T-helper 2 cell (primary cell): ENCODE data around the gene NCF1.
"Not testable (repeated sequence)": the region's sequence is repeated elsewhere in the genome, so short reads cannot be mapped to it uniquely, and the experiment has no call there.

ENCODE experiments used
- DNase-seq, 5 experiments: peaks; one replicate each; pipeline versions ENCODE4 v3.0.0 to v3.0.0-alpha.2; 2012 to 2022
- total RNA-seq, 2 donors: gene quantifications; one replicate each; lab custom pipeline; 2026; lab: John Stamatoyannopoulos, UW

Gene NCF1
- 0.62 to 0.74 reads per million in 2 donors for total RNA-seq

- DNase-seq, result not testable (repeated sequence)
Measured at GRCh38 chr7:74773760-74774750, at the start of gene NCF1. TSS of gene NCF1 (plus strand) at chr7:74774011. CDS start at chr7:74774032, 21 bp downstream.

DNA sequence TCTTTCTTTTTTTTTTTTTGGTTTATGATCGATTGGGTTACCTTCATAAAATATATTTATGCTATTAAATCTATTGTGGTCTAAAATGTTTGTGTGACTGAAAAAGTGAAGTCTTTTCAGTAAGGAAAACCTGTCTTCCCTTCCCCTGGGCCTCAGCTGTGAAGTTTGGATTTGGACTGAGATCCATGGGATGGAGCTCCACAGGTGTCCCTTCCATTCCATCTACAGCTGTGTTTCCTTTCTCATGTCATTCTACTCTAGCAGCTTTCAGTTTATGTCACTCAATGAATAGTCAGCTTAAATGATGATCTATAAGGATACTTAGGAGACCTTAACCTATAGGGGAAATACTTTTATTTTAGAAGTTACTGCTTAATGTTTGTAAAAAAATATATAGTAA is 48.0 kb upstream of the NCF1 start:
- no peak for DNase-seq

DNA sequence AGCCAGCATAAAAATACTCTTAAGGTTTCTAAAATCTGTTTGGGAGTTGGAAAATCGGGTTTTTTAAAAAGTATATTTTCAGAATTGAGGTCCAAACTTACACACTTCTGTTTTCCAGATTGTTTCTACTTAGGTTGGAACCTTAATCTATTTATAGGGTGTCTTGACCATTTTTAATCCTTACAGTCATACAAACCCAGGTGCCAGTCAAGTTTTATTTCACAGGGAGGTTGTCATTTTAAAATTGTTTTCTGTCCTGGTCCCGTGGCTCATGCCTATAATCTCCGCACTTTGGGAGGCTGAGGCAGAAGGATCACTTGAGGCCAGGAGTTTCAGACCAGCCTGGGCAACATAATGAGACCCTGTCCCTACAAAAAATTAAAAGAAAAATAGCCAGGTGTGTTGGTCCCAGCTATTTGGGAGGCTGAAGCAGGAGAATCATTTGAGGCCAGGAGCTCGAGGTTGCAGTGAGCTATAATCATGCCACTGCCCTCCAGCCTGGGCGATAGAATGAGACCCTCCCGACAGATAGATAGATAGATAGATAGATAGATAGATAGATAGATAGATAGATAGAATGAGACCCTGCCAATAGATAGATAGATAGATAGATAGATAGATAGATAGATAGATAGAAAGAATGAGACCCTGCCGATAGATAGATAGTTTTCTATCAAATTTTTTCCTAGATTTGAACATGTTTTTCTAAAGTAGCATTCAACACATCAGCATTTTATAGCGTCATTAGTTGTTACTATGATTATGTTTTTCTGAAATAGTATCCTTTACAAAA is 47.3 kb upstream of the NCF1 start:
- DNase-seq, result no peak

DNA sequence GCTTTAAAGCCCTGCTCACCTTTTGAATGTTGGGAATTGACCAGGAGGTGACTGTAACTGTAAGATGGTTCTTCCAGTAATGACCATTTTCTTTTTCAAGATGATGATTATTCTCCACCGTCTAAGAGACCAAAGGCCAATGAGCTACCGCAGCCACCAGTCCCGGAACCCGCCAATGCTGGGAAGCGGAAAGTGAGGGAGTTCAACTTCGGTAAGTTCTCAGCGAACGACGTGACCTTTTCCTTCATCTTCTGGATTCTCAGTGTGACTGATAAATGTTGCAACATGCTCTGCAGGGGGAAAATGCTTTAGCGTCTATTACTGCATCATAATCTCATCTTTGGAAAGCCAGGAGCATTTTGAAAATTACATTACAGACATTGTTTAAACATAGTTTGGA is 45.1 kb upstream of the NCF1 start:
- DNase-seq, result not testable (repeated sequence)

GRCh38 chr7:74730186-74730585 is 43.6 kb upstream of the NCF1 start:
- DNase-seq, result not testable (repeated sequence)

DNA sequence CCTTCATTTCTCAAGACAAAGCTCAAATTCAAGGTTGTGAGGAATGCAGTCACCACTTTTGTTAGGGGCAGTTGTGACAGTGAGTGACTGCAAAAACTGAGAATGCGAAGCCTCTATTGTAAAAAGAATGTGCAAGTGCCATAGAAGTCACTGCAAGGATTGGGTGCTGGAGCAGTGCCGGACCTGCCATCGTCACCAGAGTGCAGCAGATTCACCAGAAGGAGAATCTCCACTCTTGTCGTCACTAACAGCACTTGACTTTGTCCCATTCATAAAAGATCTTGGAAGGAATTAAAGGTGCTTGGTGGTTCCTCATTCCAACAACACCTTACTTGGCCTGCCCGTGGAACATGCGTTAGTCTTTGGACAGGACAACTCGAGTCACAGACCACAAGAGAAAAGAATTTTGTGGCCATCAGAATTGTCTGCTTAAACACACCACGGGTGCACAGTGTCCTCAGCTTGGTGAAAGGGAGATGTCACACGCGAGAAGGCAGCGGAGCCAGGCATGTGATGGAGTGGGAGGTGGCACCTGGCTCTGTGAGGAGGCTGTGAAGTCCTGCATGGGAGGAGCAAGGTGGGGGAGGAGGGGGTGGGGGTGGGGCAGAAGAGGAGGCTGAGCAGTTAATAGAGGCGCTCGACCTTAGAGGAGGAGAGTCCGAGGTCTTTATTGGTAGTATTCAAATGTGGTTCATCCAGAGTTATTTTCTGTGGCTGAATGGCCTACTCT is 33.7 kb upstream of the NCF1 start:
- DNase-seq, result not testable (repeated sequence)

DNA sequence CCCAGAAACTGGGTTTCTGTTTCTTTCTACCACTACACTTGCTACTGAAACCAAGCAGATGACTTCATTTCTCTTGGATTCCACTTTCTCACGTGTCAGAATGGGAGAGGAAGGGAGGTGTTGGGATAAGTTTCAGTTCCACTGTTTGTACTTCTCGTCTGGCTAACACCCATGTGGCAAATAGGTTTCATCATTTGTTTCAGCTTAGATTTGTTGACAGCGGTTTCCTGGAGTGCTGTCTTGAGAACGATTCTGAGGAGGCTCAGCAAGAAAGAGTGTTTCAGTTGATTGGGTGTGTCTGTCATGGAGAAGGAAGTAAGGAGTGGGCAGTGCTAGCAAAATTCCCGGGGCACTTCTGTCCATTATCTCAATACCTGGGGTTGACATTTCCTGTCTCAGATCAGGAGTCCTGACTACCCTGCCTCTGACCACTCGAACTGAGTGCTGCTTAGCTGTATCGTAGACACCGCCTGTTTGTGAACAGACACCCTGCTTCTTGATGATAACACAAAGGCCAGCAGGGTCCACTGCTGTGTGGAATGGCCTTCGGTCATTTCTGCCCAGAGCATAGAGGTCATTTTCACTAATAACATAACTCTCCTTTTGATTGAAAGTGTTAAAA is 29.8 kb upstream of the NCF1 start:
- not testable (repeated sequence) for DNase-seq

DNA sequence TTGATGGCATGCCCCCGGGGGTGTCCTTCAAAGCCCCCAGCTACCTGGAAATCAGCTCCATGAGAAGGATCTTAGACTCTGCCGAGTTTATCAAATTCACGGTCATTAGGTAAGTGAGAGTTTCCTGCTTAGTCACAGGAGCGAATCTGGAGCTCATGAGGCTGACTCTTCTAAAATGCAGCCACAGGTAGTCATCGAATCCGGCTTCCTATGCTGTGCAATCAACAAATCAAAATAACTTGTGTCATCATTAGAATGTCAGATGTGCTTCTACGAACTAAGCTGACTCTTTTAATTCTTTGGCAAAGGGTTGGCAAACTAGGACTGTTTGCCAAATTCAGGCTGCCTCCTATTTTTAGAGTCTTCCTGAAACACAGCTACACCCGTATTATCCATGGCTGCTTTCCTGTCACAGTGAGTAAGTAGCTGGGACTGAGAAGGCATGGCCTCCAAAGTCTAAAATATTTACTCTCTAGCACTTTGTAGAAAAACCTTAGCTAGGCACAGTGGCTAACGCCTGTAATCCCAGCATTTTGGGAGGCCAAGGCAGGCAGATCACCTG is 19.8 kb upstream of the NCF1 start:
- not testable (repeated sequence) for DNase-seq

- DNase-seq, result not testable (repeated sequence)
Measured at GRCh38 chr7:74756673-74757072, 17.1 kb upstream of the NCF1 start.

- DNase-seq, result not testable (repeated sequence)
Measured at GRCh38 chr7:74758268-74758667, 15.5 kb upstream of the NCF1 start.

DNA sequence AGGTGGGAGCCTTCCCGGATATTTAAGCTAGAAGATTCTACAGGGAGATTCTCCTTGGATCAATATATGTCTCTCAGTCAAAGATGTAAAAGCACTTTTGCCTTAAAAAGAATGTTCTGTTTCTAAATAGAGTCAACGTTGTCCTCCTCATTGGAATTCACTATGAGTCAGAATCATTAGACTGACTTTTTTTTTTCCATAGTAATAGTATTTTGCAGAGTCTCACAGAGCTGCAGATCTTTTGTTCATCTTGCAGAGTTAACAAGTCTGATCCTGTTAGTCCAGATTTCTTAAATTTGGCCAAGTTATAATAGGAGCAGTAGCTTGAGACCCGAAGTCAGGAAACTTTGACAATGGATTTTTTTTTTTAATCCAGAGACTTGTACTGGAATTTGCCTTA is 14.8 kb upstream of the NCF1 start:
- not testable (repeated sequence) for DNase-seq

DNA sequence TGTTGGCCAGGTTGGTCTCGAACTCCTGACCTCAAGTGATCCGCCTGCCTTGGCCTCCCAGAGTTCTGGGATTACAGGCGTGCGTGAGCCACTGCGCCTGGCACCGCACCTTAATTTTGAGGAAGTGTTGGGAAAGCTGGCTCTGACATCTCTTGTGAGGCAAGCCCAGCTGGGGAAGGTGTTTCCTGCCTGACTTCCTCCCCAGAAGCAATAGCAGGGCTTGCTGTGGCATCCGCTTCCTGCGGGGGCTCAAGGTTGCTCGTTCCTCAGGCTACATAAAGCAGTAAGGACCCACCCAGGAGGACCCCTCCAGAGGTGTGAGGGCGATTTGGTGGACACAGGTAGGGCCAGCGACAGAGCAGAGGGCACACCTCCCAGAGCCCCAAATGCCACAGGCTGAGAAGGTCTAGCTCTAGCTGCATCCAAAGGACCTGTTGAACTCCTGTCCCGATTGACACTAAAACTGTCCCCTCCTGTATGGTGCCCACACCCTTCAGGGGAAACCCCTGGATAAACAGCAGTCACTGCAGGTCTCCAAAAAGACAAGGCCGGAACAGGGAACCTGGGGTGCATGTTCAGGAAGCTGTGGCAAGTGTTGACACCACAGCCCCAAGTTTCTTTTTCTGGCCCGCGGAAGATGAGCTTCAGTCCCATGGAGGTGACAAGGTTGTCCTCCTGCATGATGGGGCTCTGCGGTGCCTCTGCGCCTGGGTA is 8.4 kb upstream of the NCF1 start:
- not testable (repeated sequence) for DNase-seq

DNA sequence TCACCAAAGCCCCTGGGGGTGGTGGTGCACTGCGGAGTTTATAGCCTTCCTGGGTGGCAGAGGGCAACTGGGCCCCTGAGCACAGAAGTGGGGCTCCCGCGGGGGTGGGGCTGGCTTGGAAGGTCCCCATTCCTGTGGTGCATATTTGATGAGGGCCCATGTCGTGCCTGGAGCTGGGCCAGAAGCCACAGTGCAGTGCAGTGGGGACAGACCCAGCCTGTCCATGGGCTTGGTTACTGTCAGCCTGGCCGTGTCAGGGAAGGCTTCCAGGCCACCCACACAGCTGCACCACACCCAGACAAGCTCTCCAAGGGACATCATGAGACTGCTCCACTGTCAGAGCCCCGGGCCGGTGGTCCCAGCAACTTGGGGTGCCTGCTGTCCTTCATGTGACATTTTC is 7.3 kb upstream of the NCF1 start:
- not testable (repeated sequence) for DNase-seq

DNA sequence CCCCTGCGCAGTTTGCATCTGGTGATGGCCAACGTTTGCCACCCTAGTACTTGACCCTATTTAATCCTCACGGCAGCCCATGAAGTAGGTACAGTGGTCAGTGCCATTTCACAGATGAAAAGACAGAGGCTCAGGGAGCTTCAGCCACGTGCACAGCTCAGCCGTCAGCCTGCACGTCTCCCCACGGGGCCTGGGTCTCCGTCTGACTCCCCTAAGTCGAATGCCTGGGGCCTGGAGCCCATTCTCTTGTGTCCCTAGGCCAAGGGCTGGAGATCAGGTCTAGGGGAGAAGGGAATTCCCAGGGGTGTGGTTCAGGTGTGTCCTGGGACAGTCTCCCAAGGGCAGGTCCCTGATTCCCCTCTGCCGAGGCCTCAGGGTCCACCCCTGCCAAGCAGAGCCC is 6.8 kb upstream of the NCF1 start:
- DNase-seq, result not testable (repeated sequence)

GRCh38 chr7:74770062-74770461 is 3.7 kb upstream of the NCF1 start:
- not testable (repeated sequence) for DNase-seq

DNA sequence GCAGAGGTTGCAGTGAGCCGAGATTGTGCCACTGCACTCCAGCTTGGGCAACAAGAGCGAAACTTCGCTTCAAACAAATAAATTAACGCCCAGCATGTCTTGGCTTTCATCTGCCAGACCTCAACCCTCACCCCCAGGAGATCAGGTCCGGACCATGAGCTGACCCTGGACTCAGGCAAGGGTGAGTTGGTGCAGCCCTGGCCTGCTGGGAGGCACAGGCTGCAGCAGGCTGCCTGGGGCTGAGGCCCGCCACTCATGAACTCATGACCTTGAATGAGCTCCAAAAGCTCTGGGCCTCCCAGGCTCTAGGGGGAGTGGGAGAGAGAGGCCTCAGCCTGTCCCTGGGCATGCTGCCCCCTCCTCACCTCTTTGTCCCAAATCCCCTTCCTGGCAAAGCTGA is 1.7 kb upstream of the NCF1 start:
- not testable (repeated sequence) for DNase-seq

DNA sequence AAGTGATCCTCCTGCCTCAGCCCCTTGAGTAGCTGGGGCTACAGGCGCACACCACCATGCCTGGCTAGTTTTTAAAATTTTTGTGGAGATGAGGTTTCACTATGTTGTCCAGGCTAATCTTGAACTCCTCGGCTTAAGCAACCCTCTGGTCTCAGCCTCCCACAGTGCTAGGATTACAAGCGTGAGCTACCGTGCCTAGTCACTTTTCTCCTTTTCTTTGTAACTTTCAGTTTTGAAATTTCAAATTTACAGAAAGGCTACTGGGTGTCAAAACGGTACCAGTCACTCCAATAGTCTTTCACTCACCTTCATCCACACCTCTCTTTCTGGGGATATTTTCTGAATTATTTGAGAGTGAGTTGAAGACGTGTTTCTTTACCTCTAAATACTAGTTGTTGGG is 1.3 kb downstream of the NCF1 start:
- not testable (repeated sequence) for DNase-seq

DNA sequence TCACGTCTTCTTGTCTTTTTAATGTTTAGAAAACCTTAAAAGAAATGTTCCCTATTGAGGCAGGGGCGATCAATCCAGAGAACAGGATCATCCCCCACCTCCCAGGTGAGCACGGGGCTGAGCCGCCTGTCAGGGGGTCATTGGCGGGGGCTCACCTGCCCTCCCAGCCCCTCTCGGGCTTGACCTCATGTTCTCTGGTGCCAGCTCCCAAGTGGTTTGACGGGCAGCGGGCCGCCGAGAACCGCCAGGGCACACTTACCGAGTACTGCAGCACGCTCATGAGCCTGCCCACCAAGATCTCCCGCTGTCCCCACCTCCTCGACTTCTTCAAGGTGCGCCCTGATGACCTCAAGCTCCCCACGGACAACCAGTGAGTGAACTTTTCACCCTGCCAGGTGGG is 5.2 kb downstream of the NCF1 start:
- DNase-seq, result not testable (repeated sequence)

DNA sequence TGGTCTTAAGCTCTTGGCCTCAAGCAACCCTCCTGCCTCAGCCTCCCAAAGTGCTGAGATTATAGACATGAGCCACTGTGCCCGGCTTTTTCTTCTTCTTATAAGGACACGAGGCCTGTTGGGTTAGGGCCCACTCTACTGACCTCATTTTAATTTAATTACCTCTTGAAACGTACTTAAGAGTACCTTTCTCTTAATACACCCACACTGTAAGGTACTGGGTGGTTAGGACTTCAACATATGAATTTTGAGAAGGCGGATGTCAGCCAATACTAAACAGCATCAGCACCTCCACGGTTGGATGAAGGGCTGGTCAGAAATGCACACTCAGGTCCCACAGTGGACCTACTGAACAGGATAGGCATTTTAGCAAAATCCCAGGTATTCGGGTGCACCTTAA is 7.9 kb downstream of the NCF1 start:
- DNase-seq, result not testable (repeated sequence)

GRCh38 chr7:74783595-74783994 is 9.8 kb downstream of the NCF1 start:
- not testable (repeated sequence) for DNase-seq
